Hematopoietic multipotent progenitor cell treated with erythropoietin and hydrocortisone succinate and interleukin-3 and kit ligand, for 15 days (in vitro differentiated cells): ENCODE measurements around the gene PTOV1.

Experiments
- DNase-seq: peaks from one replicate; pipeline ENCODE4 v3.0.0-alpha.2; 2015; ENCODE audit warnings: low spot score

Gene PTOV1

GRCh38 chr19:49889687-49890348 is 38.9 kb downstream of the PTOV1 start:
- DNase-seq: peak; percentile 85

- peak; percentile 52 for DNase-seq
These were observed 39.7 kb downstream of the PTOV1 start for GRCh38 chr19:49890349-49891311.

GRCh38 chr19:49891393-49891792 is 40.4 kb downstream of the PTOV1 start:
- no peak for DNase-seq

- DNase-seq: no peak
These were observed 41.8 kb downstream of the PTOV1 start for GRCh38 chr19:49892716-49893115.

- no peak for DNase-seq
These were observed 43.2 kb downstream of the PTOV1 start for GRCh38 chr19:49894011-49894664.

GRCh38 chr19:49894879-49895565 is 44.1 kb downstream of the PTOV1 start:
- no peak for DNase-seq

- DNase-seq: no peak
These were observed 44.8 kb downstream of the PTOV1 start for GRCh38 chr19:49895566-49896297.

GRCh38 chr19:49896863-49897621 is 46.1 kb downstream of the PTOV1 start, which contains the start of gene IL4I1:
TSS of gene IL4I1 (minus strand) at chr19:49896887. CDS start at chr19:49896160, 727 bp downstream.
- DNase-seq: no peak

- no peak for DNase-seq
These were observed 53.2 kb downstream of the PTOV1 start for GRCh38 chr19:49904136-49904535.

GRCh38 chr19:49906879-49907564 is 56.1 kb downstream of the PTOV1 start:
- no peak for DNase-seq

- no peak for DNase-seq
These were observed 56.9 kb downstream of the PTOV1 start for GRCh38 chr19:49907745-49908446.

- DNase-seq: no peak
These were observed 57.8 kb downstream of the PTOV1 start for GRCh38 chr19:49908480-49909420.

- DNase-seq: no peak
These were observed 59.2 kb downstream of the PTOV1 start for GRCh38 chr19:49910179-49910578.
